MM.1S (cell line): ENCODE measurements around the gene ARHGEF38.

ENCODE experiments used
- EZH2phosphoT487 ChIP-seq: fragments of 300-600 bp; sonication (generic); IDR thresholded peaks from 2 replicates; pipeline ENCODE4 v1.6.1; 2018; ENCODE audit warnings: antibody characterized with exemption, low read length
- TF ChIP-seq, protein P1 (sequence below): fragments of 300-600 bp; sonication (generic); IDR thresholded peaks from 2 replicates; pipeline ENCODE4 v1.5.1; 2016; ENCODE audit warnings: antibody characterized with exemption, low read length, mixed read lengths

DNA sequence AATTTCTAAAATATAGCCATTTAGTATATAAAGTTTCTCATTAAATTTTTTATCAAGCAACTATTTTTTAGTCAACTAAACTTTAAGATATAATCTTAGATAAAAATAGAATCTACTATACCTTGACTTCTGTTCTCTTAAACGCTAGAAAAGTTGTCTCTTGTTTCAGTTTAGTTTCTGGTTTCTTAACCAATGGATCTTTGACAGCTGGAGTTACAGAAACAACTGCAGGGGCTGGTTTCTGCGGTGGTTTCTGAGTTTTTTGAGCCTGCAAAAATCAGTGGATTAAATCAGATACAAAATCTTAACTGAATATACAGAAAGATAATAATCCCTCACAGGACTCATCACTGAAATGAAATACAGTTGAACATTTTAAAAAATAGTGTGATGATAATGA, 134.2 kb downstream of the ARHGEF38 start:
- TF ChIP-seq, protein P1, sequence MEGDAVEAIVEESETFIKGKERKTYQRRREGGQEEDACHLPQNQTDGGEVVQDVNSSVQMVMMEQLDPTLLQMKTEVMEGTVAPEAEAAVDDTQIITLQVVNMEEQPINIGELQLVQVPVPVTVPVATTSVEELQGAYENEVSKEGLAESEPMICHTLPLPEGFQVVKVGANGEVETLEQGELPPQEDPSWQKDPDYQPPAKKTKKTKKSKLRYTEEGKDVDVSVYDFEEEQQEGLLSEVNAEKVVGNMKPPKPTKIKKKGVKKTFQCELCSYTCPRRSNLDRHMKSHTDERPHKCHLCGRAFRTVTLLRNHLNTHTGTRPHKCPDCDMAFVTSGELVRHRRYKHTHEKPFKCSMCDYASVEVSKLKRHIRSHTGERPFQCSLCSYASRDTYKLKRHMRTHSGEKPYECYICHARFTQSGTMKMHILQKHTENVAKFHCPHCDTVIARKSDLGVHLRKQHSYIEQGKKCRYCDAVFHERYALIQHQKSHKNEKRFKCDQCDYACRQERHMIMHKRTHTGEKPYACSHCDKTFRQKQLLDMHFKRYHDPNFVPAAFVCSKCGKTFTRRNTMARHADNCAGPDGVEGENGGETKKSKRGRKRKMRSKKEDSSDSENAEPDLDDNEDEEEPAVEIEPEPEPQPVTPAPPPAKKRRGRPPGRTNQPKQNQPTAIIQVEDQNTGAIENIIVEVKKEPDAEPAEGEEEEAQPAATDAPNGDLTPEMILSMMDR: no peak
- no peak for TF ChIP-seq EZH2phosphoT487
